Melanocyte of skin (primary cell): ENCODE measurements around the gene TSFM. TPM values are rescaled to one million over a fixed set of nuclear protein-coding genes. Genes with fewer than 3 reads are reported as not detected.

ENCODE experiments used
- small RNA-seq, 2 donors: library from RNA; depleted of rRNA; stranded (forward); fragments of <200 nt; gene quantifications; one replicate each; pipeline ENCODE3, GENCODE V24; 2012
- total RNA-seq, 2 donors: library from RNA; depleted of rRNA; stranded (reverse); fragments of >200 nt; gene quantifications; 2 replicates each; pipeline ENCODE4 v1.2.3, GENCODE V29; 2012

Gene TSFM
- 10 to 100 TPM; 28.9 to 40.6 TPM for total RNA-seq

DNA sequence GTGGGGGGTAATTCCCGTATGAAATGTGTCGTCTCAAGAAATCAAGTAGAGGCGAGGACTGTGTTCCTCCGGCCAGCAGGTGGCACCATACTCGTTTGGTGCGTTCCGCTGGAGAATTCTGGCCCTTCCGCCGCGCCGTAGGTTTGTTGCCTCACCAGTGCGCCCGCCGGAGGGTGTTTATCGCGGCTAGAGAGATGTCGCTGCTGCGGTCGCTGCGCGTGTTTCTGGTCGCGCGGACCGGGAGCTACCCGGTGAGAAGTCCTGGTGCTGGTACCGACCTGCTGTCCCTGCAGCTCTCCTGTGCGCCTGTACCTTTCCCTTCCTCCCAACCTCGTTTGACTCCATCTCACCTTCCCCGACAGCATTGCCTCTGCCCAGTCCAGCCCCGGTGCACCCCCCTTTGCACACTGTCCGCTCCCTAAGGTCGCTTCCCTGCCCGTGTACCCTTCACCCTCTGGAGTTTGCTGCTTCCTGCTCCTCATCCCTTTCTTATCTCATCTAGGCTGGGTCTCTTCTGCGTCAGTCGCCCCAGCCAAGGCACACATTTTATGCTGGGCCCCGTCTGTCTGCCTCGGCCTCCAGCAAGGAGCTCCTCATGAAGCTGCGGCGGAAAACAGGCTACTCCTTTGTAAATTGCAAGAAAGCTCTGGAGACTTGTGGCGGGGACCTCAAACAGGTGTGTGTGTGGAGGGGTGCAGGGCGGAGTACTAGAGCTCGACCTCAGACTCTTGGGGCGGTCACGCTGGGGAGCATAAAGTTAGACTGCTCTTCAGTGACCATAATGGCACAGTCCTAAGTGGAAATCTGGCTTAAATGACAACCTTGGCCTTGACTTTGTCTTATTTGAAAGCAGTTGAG, at the start of gene TSFM:
Gene TSFM (plus strand): TSS at position 180 of the 858 bp plus-strand sequence. CDS start 15 bp downstream, at position 195.

DNA sequence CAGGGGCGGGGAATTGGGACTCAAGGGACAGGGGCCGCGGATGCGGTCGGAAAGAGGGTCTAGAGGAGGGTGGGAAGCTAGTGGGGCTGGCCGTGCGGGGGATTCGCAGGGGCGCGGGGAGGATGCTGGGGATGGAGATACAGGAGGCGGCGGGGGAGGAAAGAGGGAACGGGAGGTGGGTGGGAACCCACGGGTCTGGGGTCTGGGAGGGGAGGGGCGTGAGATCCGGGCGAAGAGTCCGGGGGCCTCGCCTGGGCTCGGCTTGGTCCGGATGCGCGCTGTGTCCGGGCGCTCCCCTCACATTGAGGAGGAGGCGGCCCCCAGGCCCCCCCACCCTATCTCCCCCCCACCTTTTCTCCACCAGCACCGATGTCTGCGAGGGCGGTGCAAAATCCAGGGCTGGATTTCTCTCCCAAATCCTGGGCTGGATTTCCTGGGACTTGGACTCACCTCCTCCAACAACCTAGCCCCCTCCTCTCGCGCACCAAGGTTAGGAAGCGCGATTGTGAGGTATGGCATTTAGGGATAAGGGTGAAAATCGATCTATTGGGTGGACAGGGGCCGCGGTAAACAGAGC, 43.8 kb upstream of the TSFM start, which contains the start of gene AGAP2:
Gene AGAP2 (minus strand): TSS at position 82 of the 577 bp plus-strand sequence. CDS start 496 bp downstream, outside the sequence.

DNA sequence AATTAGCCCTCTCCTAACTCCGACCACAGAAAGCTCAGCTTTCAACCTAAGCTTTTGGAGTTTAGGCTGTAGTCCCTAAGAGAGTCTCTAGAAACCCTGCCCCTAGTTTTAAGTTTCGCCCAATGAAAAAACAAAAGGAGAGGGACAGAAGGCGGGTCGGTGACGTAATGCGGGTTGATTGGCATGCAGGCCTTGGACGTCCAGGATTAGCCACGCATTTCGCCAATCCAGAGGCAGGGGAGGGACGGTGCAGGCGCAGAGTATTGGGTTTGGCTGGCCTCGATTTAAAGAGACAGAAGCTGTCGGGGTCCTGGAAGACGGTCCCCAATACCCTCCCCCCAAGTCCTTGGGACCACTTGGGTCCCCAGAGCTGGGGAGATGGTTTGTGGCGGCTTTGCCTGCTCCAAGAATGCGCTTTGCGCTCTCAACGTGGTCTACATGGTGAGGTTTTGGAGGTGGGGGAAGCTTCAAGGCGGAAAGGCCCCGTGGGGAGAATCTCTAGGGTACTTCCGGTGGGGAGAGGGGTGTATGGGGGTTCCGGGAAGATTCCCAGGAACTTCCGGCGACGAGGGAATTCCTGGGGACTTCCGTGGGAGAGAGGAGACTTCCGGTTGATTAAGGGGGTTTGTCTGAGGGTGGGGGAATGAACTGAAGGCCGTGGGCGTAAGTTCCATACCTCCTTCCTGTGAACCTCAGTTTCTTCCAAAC, 37.7 kb upstream of the TSFM start, which contains the start of gene TSPAN31:
Gene TSPAN31 (plus strand): TSS at position 263 of the 708 bp plus-strand sequence. CDS start 116 bp downstream, at position 379.

DNA sequence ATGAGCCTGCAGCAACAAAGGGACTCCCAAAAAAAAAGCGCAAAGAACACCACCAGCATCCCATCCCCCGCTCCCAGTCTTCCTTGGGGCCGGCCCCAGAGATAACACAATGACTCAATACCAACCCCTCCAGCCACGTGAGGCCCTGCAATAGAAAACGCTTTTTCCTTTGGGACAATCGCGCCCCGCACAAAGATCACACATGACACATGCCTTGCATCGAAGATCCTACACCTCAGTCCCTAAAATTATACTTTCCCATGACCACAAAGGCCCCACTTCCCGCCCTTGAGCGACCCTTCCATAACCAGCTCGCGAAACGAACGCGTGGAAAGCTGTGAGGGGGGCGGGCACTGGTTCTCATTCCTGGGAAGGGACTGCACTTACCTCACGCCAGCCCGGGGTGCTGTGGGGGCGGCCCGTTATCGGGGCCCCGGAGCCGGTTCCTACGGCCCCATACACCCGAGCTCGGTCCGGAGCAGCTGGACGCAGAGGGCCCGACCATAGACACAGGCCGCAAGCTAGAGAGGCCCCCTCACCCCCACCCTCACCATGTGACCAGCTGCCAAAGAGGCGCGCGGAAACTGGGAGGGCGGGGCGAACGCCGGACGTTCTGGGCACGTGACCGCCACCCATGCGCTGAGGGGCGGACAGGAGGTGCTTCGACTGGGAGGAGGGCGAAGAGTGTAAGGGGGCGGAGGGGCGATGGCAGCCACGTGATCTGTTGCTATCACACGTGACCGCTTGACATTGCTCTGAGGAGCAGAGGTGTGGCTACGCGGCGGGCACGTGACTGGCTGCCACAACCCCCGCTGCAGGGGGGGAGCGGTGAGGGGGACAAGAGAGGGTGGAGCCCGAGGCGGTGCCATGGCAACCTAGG, 30.6 kb upstream of the TSFM start, which contains the start of gene CDK4:
Gene CDK4 (minus strand): TSS at position 523 of the 880 bp plus-strand sequence. CDS start 593 bp downstream, outside the sequence.

DNA sequence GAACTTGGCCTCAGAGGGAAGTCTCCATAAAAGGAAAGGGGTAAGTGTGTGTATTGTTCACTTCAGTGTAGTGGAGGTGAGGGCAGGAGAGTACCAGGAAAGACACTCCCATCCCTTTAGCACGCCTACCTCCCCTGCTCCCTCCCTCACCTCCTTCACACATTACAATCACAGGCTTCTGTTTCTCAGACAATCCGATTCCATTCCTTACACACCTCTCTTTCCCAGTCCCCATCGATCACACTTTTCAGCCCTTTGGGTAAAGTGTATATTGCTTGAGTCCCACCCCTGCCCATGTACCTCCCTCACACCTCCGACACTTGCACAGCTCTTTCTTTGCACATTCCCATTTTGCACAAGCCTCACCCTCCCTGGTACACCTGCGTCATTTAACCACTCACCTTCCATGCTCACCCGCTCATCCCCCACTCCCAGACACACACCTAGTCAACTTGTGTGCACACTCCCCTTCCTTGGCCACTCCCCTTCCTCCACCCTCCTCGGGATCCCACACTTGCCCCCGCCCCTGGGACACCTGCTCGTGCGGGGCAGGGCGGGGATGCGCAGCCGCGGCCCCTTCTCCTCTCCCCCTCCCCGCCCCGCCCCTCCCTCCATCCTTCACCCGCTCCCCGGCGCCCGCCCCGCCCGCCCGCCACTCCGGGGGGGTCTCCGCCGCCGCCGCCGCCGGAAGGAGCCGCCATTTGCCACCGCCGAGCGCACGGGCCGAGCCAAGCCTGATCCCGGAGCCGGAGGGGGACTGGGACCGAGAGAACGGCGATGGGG, 28.0 kb upstream of the TSFM start, which contains the start of gene MARCHF9:
Gene MARCHF9 (plus strand): TSS at position 693 of the 783 bp plus-strand sequence. CDS start 426 bp downstream, outside the sequence.

DNA sequence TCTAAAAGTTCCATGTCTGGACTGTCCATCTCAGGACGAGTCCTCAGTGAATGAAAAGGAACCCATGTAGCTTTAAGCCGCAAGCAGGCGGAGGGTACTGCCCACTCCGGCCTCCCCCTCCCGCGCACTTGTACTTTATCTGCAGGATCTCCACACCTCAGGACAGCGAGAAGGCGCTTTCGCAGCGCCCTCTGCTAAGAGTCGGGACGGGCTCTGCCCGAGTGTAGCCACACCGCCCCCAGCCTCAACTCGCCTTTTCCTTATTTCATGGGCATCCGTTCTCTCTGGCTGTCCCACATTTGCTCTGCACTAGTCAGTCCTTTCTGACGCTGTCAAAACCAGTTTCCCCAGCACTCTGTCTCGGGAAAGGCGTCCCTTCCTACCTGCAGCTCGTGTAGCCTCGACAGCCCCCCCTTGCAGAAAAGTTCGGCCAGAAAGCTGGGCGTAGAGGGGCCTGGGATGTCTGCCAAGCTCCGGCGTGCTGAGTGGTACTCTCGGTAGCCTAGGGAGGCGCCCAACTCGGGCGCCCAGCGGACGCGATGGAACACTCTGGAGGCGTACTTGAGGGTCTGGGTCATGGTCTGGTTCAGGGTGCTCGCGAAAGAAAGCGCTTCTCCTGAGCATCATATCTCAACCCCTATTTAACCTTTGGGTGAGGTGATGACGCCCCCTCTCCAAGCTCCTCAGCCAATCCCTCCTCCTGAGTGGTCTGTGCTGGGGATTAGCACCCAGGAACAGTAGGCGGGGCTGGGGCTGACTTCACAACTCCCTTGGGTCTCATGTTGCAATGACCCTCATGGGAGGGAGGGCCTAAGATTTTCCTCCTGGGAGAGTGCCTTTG, 15.9 kb upstream of the TSFM start, which contains the start of gene CYP27B1:
Gene CYP27B1 (minus strand): TSS at position 615 of the 841 bp plus-strand sequence. CDS start 37 bp downstream, at position 578.

DNA sequence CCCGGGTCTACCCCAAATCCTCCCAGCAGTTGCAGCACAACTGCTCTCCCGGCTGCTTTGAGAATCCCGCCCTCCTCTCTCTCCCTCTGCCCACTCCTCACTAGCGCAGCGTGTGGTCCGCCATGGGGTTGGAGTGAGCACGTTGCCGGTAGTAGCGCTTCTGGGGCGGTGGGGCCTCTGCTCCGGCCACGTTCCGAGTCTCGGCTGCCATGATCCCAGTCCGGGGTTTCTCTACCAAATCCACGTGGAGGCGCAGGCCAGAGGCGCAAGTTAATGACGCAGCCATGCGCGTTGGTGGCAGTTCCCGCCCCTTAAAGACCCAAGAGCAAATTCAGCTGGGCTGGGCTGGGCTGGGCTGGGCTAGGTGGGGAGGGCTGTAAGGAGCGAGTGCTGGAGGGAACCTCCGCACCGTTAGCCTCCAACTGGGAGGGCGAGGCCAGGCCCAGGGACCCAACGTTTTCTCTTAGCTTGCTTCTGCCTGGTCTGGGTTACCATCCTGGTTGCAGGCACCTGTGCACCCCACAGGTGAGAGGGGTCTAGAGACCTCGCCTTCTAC, 10.6 kb upstream of the TSFM start, which contains the start of gene METTL1:
Gene METTL1 (minus strand): TSS at position 233 of the 556 bp plus-strand sequence. CDS start 22 bp downstream, at position 211.

DNA sequence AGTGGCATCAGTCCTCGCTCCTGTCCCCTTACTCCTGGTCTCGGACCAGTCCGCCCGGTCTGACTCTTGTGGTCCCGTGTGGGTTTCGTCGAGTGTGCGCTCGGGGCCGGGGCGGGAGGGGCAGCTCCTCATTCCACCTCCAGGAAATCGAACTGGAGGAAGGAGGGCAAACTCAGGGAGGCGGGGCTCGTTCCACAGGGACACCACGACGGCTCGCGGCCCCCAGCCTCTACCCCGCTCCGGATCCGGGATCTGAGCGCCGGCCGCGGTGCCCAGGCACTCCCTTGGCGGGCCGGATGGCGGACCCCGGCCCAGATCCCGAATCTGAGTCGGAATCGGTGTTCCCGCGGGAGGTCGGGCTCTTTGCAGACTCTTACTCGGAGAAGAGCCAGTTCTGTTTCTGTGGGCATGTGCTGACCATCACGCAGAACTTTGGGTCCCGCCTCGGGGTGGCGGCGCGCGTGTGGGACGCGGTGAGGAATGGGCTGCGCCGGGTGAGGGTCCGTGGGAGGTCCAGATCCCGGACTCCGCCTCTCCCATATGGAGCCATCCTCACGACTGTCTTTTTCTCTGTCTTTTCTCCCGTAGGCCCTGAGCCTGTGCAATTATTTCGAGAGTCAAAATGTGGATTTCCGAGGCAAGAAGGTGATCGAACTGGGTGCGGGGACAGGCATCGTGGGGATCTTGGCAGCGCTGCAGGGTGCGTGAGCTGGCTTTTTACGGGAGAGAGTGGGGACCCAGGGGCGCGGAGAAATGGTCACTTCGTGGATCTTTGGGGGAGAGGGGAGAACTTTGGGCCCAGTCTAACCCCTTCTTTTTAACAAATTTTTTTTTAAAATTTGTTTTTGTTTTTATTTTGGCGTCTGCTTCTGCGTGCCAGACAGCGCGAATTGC, 9.9 kb upstream of the TSFM start, which contains the start of gene EEF1AKMT3:
Gene EEF1AKMT3 (plus strand): TSS at position 186 of the 894 bp plus-strand sequence. CDS start 111 bp downstream, at position 297.

DNA sequence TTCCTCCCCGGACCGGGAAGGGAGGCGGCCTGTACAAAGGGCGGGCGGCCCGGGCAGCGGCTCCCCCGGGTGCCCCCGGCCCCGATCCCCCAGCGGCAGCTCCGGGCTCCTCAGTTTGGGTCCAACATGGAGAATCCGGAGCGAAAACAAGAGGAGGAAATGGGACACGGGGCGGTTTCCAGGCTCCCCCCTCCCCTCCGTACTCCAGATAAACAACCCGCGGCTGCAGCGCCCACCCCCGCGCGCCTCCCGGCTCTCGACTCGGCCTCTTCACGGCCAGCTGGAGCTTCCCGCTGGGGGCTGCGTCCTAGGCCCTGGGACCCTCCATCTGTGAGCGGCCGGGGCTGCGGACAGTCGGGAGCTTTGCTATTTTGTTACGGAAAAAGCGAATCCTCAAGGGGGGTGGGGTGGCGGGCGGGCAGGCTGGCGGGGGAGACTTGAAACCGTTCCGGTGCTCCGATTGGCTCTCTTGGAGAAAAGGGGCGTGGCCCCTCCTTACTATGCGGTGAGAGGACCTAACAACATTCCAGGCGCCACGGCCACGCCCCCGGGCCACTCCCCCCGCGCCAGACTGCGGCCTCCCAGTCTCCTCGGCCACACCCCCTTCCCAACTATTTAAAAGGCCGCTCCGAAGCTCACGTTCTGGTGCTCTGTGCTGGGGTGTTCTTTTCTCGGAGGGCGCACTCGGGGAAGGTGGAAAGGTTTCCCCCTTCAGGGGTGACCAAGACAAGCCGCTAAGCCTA, 64.2 kb downstream of the TSFM start, which contains the start of gene CTDSP2:
Gene CTDSP2 (minus strand): TSS at position 153 of the 743 bp plus-strand sequence. CDS start 294 bp downstream, outside the sequence.

Small RNAs within 50 kb of the gene (small RNA-seq; reads per million reads assigned to genes)
- gene MIR26A2 (4.5 to 8.1 reads per million in 2 donors), gene RNU6-1083P (0 reads per million in 2 donors)

Other genes starting within 250 kb of the TSFM start
- 100 to 1,000 TPM; 105 to 108 TPM for gene DCTN2, start 235.6 kb upstream of the TSFM start, total RNA-seq
- gene KIF5A, start 232.7 kb upstream of the TSFM start, total RNA-seq = under 1 TPM; under 0.01 to 0.34 TPM
- 10 to 100 TPM; 36.6 to 47.8 TPM for gene PIP4K2C, start 191.6 kb upstream of the TSFM start, total RNA-seq
- 10 to 100 TPM; 11.7 to 17.6 TPM for gene DTX3, start 178.0 kb upstream of the TSFM start, total RNA-seq
- gene ARHGEF25, start 171.4 kb upstream of the TSFM start, total RNA-seq = 1 to 10 TPM; 5.2 to 5.3 TPM
- gene B4GALNT1, start 149.6 kb upstream of the TSFM start, total RNA-seq = 10 to 100 TPM in 1 of 2 donors, 1 to 10 TPM in 1; 4.7 to 11.7 TPM
- gene OS9, start 88.7 kb upstream of the TSFM start, total RNA-seq = 100 to 1,000 TPM in 1 of 2 donors, 10 to 100 TPM in 1; 82.9 to 128 TPM
- under 1 TPM; under 0.01 to 0.34 TPM for gene AGAP2, start 44.0 kb upstream of the TSFM start, total RNA-seq
- gene TSPAN31, start 37.7 kb upstream of the TSFM start, total RNA-seq = 10 to 100 TPM; 33.0 to 37.2 TPM
- gene CDK4, start 30.5 kb upstream of the TSFM start, total RNA-seq = 100 to 1,000 TPM; 295 to 361 TPM
- 1 to 10 TPM; 4.3 to 5.9 TPM for gene MARCHF9, start 27.7 kb upstream of the TSFM start, total RNA-seq
- under 1 TPM in 1 of 2 donors, not detected in 1; 1.00 TPM for gene CYP27B1, start 15.7 kb upstream of the TSFM start, total RNA-seq
- gene METTL1, start 10.7 kb upstream of the TSFM start, total RNA-seq = 10 to 100 TPM in 1 of 2 donors, 1 to 10 TPM in 1; 4.1 to 13.0 TPM
- 1 to 10 TPM; 3.4 to 5.7 TPM for gene EEF1AKMT3, start 10.2 kb upstream of the TSFM start, total RNA-seq
- gene AVIL, start 35.9 kb downstream of the TSFM start, total RNA-seq = 1 to 10 TPM in 1 of 2 donors, under 1 TPM in 1; 1.00 to 2.4 TPM
- 10 to 100 TPM; 37.0 to 42.7 TPM for gene CTDSP2, start 63.9 kb downstream of the TSFM start, total RNA-seq
- 10 to 100 TPM in 1 of 2 donors, 1 to 10 TPM in 1; 5.9 to 13.7 TPM for gene ATP23, start 158.8 kb downstream of the TSFM start, total RNA-seq